Endothelial cell (in vitro differentiated cells): ENCODE measurements around the gene GATA1. TPM values are rescaled to one million over a fixed set of nuclear protein-coding genes. Genes with fewer than 3 reads are reported as not detected.

Experiments
- DNase-seq: peaks from one replicate; pipeline ENCODE4 v3.0.0; 2021; ENCODE audit warnings: low spot score
- H3K27ac Mint-ChIP-seq: one replicate; pipeline ENCODE4 v1.8.0; 2021; ENCODE audit warnings: mixed read lengths, inconsistent platforms; ENCODE audit not compliant: unreplicated experiment
- H3K27me3 Mint-ChIP-seq: one replicate; pipeline ENCODE4 v1.8.0; 2021; ENCODE audit warnings: mild to moderate bottlenecking, moderate library complexity, mixed read lengths, inconsistent platforms; ENCODE audit not compliant: unreplicated experiment
- H3K36me3 Mint-ChIP-seq: one replicate; pipeline ENCODE4 v1.8.0; 2021; ENCODE audit warnings: mild to moderate bottlenecking, low read depth, mixed read lengths, inconsistent platforms; ENCODE audit not compliant: unreplicated experiment
- H3K4me1 Mint-ChIP-seq: one replicate; pipeline ENCODE4 v1.8.0; 2021; ENCODE audit warnings: mild to moderate bottlenecking, mixed read lengths, inconsistent platforms; ENCODE audit not compliant: unreplicated experiment
- H3K4me3 Mint-ChIP-seq: one replicate; pipeline ENCODE4 v1.8.0; 2021; ENCODE audit warnings: mild to moderate bottlenecking, mixed read lengths, inconsistent platforms; ENCODE audit not compliant: unreplicated experiment
- H3K9me3 Mint-ChIP-seq: one replicate; pipeline ENCODE4 v1.8.0; 2021; ENCODE audit warnings: mixed read lengths, inconsistent platforms; ENCODE audit not compliant: unreplicated experiment
- total RNA-seq: library from RNA; stranded (reverse); fragmentation: NEBNext Ultra II Directional; extraction: Animal tissue kit (Norgen Biotek cat#: 25700); gene quantifications from one replicate; pipeline ENCODE4 v1.2.1, GENCODE V29; 2021; ENCODE audit not compliant: unreplicated experiment
- TF ChIP-seq, protein P1 (sequence below): fragments of 200-600 bp; sonication (generic); IDR thresholded peaks from one replicate; pipeline ENCODE4 v1.5.0; 2021; ENCODE audit warnings: antibody characterized with exemption; ENCODE audit not compliant: unreplicated experiment

GATA1 gene
- total RNA-seq, 1 donor from 2014 or later: not detected

DNA sequence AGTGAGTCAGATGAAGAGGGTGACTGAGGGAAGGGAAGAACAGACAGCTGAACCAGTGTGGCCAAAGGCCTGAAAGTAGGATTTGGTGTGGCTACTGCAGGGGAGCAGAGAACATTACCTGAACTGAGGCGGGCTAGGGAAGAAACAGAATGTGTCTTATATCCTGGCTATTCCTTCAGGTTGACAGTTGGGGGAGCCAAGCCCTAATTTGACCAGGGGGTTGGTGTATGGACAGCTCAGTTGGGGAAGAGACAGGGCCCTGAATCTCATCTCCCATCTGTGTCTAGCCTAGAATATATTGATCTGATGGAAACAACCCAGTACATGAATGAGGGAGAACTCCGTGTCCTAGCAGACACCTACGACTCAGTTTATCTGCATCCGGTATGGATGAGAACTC lies 19.7 kb downstream of the GATA1 start:
- no peaks in the 10 kb centered on the region for H3K4me1 Mint-ChIP-seq
- TF ChIP-seq, protein P1, sequence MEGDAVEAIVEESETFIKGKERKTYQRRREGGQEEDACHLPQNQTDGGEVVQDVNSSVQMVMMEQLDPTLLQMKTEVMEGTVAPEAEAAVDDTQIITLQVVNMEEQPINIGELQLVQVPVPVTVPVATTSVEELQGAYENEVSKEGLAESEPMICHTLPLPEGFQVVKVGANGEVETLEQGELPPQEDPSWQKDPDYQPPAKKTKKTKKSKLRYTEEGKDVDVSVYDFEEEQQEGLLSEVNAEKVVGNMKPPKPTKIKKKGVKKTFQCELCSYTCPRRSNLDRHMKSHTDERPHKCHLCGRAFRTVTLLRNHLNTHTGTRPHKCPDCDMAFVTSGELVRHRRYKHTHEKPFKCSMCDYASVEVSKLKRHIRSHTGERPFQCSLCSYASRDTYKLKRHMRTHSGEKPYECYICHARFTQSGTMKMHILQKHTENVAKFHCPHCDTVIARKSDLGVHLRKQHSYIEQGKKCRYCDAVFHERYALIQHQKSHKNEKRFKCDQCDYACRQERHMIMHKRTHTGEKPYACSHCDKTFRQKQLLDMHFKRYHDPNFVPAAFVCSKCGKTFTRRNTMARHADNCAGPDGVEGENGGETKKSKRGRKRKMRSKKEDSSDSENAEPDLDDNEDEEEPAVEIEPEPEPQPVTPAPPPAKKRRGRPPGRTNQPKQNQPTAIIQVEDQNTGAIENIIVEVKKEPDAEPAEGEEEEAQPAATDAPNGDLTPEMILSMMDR: no peak
- peaks cover 7% of the 10 kb centered on the region for H3K27me3 Mint-ChIP-seq
- H3K36me3 Mint-ChIP-seq: peaks cover 10% of the 10 kb centered on the region
- H3K27ac Mint-ChIP-seq: no peak overlapping the region
- H3K4me3 Mint-ChIP-seq: no peak overlapping the region
- no peaks in the 10 kb centered on the region for H3K9me3 Mint-ChIP-seq
- DNase-seq: no peak

- H3K27ac Mint-ChIP-seq: no peak overlapping the region
- DNase-seq: no peak
- TF ChIP-seq, protein P1: no peak
- no peaks in the 10 kb centered on the region for H3K4me1 Mint-ChIP-seq
- no peak overlapping the region for H3K4me3 Mint-ChIP-seq
- peaks cover 7% of the 10 kb centered on the region for H3K36me3 Mint-ChIP-seq
- no peaks in the 10 kb centered on the region for H3K9me3 Mint-ChIP-seq
- no peaks in the 10 kb centered on the region for H3K27me3 Mint-ChIP-seq
Observed at GRCh38 chrX:48813644-48814043, 27.3 kb downstream of the GATA1 start.

- Mint-ChIP-seq H3K9me3 (no peaks in the 10 kb centered on the region), H3K4me3 (no peak overlapping the region), H3K4me1 (no peaks in the 10 kb centered on the region), H3K27ac (no peak overlapping the region), H3K36me3 (peaks cover 16% of the 10 kb centered on the region), H3K27me3 (peaks cover 1% of the 10 kb centered on the region)
- no peak for DNase-seq
- TF ChIP-seq, protein P1: no peak
Observed at GRCh38 chrX:48814722-48815121, 28.3 kb downstream of the GATA1 start.

DNA sequence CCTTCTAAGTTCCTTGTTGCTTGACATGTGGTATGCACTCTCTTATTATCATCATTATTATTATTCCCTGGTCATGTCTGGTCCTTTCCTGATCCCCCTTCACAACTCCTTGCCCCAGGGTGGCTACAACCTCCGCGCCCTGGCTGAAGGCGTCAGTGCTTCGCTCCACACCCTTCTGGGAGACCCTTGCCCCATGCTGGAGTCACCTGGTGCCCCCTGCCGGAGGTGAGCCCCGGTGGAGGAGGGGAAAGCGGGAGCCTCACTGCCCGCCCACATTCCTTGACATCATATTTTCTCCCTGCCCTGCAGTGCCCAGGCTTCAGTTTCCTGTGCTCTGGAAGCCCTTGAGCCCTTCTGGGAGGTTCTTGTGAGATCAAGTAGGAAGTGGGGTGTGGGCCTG lies 28.9 kb downstream of the GATA1 start:
- Mint-ChIP-seq H3K4me3 (no peak overlapping the region), H3K4me1 (no peaks in the 10 kb centered on the region), H3K36me3 (peaks cover 18% of the 10 kb centered on the region)

GRCh38 chrX:48816014-48816810 lies 29.8 kb downstream of the GATA1 start:
- Mint-ChIP-seq H3K36me3 (peaks cover 18% of the 10 kb centered on the region), H3K27ac (no peak overlapping the region), H3K27me3 (peaks cover 1% of the 10 kb centered on the region), H3K4me3 (no peak overlapping the region), H3K4me1 (no peaks in the 10 kb centered on the region), H3K9me3 (no peaks in the 10 kb centered on the region)
- DNase-seq: no peak
- TF ChIP-seq, protein P1: no peak

More for the DNA sequence above, 28.9 kb downstream of the GATA1 start:
- no peak for DNase-seq
- H3K27ac Mint-ChIP-seq: no peak overlapping the region
- H3K27me3 Mint-ChIP-seq: peaks cover 1% of the 10 kb centered on the region
- TF ChIP-seq, protein P1: no peak
- no peaks in the 10 kb centered on the region for H3K9me3 Mint-ChIP-seq
